Esophagus muscularis mucosa (tissue), 4 donors: ENCODE results near the gene RNF222. TPM values are rescaled to one million over a fixed set of nuclear protein-coding genes. Genes with fewer than 3 reads are reported as not detected.

Experiments used
- DNase-seq: peaks from one replicate; pipeline ENCODE4 v3.0.0-alpha.2; 2017; ENCODE audit errors: extremely low spot score
- H3K27ac ChIP-seq, 4 donors: fragments of 200-600 bp; sonication (generic); replicated peaks in 1 of 4; 1 replicate in 3 of 4; 2 replicates in 1 of 4; pipeline ENCODE4 v1.5.1; 2016 to 2019; ENCODE audit warnings: mild to moderate bottlenecking in 1 of 4
- H3K27me3 ChIP-seq, 4 donors: fragments of 200-600 bp; sonication (generic); one replicate each; pipeline versions ENCODE4 v1.5.1 to v1.6.0; 2016 to 2019
- H3K36me3 ChIP-seq, 4 donors: fragments of 200-600 bp; sonication (generic); one replicate each; pipeline ENCODE4 v1.5.1; 2016 to 2019
- H3K4me1 ChIP-seq, 4 donors: fragments of 200-600 bp; sonication (generic); one replicate each; pipeline ENCODE4 v1.5.1; 2016 to 2019
- H3K4me3 ChIP-seq, 4 donors: fragments of 200-600 bp; sonication (generic); 1 replicate in 2 of 4; 2 replicates in 2 of 4; pipeline ENCODE4 v1.5.1; 2016 to 2019; ENCODE audit warnings: mild to moderate bottlenecking in 4 of 4, moderate library complexity in 1 of 4
- H3K9me3 ChIP-seq, 4 donors: fragments of 200-600 bp; sonication (generic); 1 replicate in 3 of 4; 2 replicates in 1 of 4; pipeline ENCODE4 v1.5.1; 2016 to 2019
- EP300 ChIP-seq: sonication (generic); formaldehyde crosslinking; IDR thresholded peaks from one replicate; pipeline ENCODE4 v1.6.1; 2017; ENCODE audit warnings: antibody characterized with exemption
- POLR2A ChIP-seq: fragments of 450-650 bp; IDR thresholded peaks from one replicate; pipeline ENCODE4 v1.6.1; 2017; ENCODE audit warnings: antibody characterized with exemption, moderate library complexity, mild to moderate bottlenecking, low read depth
- POLR2AphosphoS5 ChIP-seq, 2 donors: sonication (generic); formaldehyde crosslinking; IDR thresholded peaks; one replicate each; pipeline ENCODE4 v1.6.1; 2017; ENCODE audit warnings: antibody characterized with exemption in 2 of 2
- WGBS: methylation state at CpG from one replicate; pipeline ENCODE4 v1.1.5; 2018; 5-methylcytosine and 5-hydroxymethylcytosine counted together
- intact Hi-C: fragments of 100-400 bp; cut with DNase I; formaldehyde crosslinking; loops from one replicate; pipeline ENCODE4 v1.15.1; 2023
- total RNA-seq, 4 donors: library from RNA; depleted of rRNA; stranded (reverse); fragments of >200 nt; gene quantifications; one replicate each; pipeline versions ENCODE4 v1.1.0 to v1.2.1, GENCODE V29; 2016
- TF ChIP-seq, protein P1 (sequence below), 3 experiments: fragments of 200-600 bp in 2 of 3; fragments of 450-650 bp in 1 of 3; sonication (generic) in 2 of 3; IDR thresholded peaks; one replicate each; pipeline ENCODE4 v1.5.1; 2017 to 2019; ENCODE audit warnings: antibody characterized with exemption in 3 of 3, mild to moderate bottlenecking in 2 of 3, moderate library complexity in 1 of 3

RNF222 gene
- total RNA-seq, 4 donors from 2014 or later = 0.42 TPM; not detected in 3

DNA sequence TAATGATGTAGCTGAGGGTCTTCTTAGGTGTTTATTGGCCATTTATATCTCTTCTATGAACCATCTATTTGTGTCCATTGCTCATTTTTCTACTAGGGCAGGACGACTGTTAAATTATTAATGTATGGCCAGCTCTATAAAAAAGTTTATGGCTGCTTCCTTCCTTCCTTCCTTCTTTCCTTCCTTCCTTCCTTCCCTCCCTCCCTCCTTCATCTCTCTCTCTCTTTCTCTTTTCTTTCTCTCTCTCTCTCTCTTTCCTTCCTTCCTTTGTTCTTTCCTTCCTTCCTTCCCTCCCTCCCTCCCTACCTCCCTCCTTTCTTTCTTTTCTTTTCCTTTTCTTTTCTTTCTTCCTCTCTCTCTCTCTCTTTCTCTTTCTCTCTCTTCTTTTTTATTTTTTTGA is 20.8 kb upstream of the RNF222 start:
- peaks cover 0 to 10% (median 0%) of the 10 kb centered on the region in 4 donors for H3K27me3 ChIP-seq
- no peak overlapping the region for H3K27ac ChIP-seq
- TF ChIP-seq POLR2A (no peak), EP300 (no peak), POLR2AphosphoS5 (IDR thresholded peaks at IDR 0.05) (no peak)
- TF ChIP-seq, protein P1, sequence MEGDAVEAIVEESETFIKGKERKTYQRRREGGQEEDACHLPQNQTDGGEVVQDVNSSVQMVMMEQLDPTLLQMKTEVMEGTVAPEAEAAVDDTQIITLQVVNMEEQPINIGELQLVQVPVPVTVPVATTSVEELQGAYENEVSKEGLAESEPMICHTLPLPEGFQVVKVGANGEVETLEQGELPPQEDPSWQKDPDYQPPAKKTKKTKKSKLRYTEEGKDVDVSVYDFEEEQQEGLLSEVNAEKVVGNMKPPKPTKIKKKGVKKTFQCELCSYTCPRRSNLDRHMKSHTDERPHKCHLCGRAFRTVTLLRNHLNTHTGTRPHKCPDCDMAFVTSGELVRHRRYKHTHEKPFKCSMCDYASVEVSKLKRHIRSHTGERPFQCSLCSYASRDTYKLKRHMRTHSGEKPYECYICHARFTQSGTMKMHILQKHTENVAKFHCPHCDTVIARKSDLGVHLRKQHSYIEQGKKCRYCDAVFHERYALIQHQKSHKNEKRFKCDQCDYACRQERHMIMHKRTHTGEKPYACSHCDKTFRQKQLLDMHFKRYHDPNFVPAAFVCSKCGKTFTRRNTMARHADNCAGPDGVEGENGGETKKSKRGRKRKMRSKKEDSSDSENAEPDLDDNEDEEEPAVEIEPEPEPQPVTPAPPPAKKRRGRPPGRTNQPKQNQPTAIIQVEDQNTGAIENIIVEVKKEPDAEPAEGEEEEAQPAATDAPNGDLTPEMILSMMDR (IDR thresholded peaks at IDR 0.05) = no peak
- intact Hi-C loops = no loop called here
- WGBS = 78% methylated on average over 1 of the region's 1 CpG
- peaks cover 10 to 15% (median 13%) of the 10 kb centered on the region in 4 donors for H3K4me1 ChIP-seq
- no peaks in the 10 kb centered on the region for H3K9me3 ChIP-seq
- H3K4me3 ChIP-seq = no peak overlapping the region
- H3K36me3 ChIP-seq = no peaks in the 10 kb centered on the region
- no peak for DNase-seq

DNA sequence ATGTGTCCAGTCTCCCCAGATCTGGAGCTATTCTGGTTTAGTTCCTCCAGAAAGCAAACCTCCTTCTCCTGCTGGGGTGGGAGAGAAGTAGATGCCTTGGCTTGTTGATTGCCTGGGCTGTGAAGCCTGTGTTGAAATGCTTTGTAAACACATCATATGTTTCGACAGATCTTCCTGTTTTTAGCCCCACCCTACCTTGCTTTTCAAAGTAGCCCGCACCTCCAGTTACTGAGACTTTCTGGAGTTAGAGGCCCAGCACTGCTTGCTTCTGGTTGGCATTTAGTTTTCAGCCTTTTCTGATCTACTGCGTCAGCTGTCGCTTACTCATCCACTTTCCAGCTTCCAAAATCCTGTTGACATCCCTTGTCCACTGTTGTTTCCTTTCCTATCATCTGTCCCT is 20.2 kb upstream of the RNF222 start:
- Histone ChIP-seq H3K27ac (no peak overlapping the region), H3K4me1 (peaks cover 10 to 15% (median 13%) of the 10 kb centered on the region in 4 donors), H3K36me3 (no peaks in the 10 kb centered on the region), H3K4me3 (no peak overlapping the region), H3K27me3 (peaks cover 0 to 10% (median 0%) of the 10 kb centered on the region in 4 donors), H3K9me3 (no peaks in the 10 kb centered on the region)
- 82% methylated on average over 4 of the region's 4 CpGs for WGBS
- intact Hi-C loops = no loop called here
- TF ChIP-seq EP300 (no peak), POLR2AphosphoS5 (IDR thresholded peaks at IDR 0.05) (no peak), POLR2A (no peak)
- TF ChIP-seq, protein P1 (IDR thresholded peaks at IDR 0.05) = no peak
- no peak for DNase-seq

DNA sequence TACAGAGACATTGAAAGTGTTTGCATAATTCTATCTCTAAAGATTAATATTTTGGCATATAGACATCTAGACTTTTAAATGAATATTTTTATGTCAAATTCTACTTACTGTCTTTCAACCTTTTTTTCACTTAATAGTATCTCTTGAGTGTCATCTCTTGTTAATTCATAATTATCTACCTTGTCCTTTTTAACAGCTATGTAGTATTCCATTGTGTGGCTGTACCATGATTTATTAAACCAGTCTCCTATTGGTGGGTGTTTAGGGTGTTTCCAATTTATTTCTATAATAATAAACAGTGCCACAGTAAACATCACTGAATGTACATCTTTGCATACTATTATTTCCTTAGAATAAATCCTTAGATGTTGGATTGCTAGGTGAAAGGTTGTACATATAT is 16.3 kb upstream of the RNF222 start:
- H3K4me3 ChIP-seq = no peak overlapping the region
- H3K4me1 ChIP-seq = peaks cover 0 to 8% (median 7%) of the 10 kb centered on the region in 4 donors
- no peak overlapping the region for H3K27ac ChIP-seq
- no peaks in the 10 kb centered on the region for H3K36me3 ChIP-seq
- intact Hi-C loops = no loop called here
- no peak for TF ChIP-seq EP300
- TF ChIP-seq POLR2AphosphoS5 (IDR thresholded peaks at IDR 0.05) = no peak
- TF ChIP-seq, protein P1 (IDR thresholded peaks at IDR 0.05) = no peak
- TF ChIP-seq POLR2A = no peak
- peaks cover 0 to 10% (median 0%) of the 10 kb centered on the region in 4 donors for H3K27me3 ChIP-seq
- DNase-seq = no peak
- no peaks in the 10 kb centered on the region for H3K9me3 ChIP-seq

DNA sequence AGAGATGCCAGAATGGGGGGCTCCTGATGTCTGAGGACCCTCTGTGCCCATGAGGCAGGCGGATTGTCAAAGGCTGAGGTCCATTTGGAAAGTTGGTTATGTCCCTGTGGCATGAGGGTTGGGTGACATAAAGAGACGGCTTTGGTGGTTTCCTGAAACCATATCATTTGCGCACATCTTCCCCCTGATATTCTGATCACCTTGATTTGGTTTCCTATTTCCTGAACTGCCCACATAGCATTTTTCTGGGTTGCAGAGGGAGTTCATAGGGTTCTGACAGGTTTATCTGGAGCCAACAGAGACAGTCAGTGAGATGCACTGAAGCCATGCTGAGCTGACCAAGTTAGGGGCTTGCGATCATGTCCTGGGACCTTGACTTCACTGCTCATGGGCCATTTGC is 15.7 kb upstream of the RNF222 start:
- DNase-seq = no peak
- Histone ChIP-seq H3K4me1 (peaks cover 0 to 8% (median 7%) of the 10 kb centered on the region in 4 donors), H3K36me3 (no peaks in the 10 kb centered on the region), H3K4me3 (no peak overlapping the region), H3K27me3 (peaks cover 0 to 11% (median 0%) of the 10 kb centered on the region in 4 donors), H3K27ac (no peak overlapping the region), H3K9me3 (no peaks in the 10 kb centered on the region)
- TF ChIP-seq EP300 (no peak), POLR2AphosphoS5 (IDR thresholded peaks at IDR 0.05) (no peak), POLR2A (no peak)
- TF ChIP-seq, protein P1 (IDR thresholded peaks at IDR 0.05) = no peak
- 83% methylated on average over 4 of the region's 4 CpGs for whole genome bisulfite sequencing
- intact Hi-C loops = no loop called here

DNA sequence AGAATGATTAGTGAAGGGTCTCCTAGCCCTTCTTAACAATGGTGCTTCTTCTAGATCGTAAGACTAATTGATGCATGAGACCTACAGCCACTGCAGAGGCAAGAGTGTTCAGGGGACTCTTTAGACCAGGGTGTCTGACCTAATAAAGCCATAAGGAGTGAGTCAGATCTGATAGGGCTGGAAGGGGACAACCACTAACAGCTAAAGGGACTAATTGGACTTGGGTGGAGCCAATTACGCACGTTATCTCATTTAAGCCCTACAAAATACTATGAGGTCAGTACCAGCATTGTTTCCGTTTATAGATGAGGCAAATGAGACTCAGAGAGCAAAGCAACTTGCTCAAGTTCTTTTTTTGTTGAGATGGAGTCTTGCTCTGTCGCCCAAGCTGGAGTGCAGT is 14.5 kb upstream of the RNF222 start:
- TF ChIP-seq POLR2A (no peak), POLR2AphosphoS5 (IDR thresholded peaks at IDR 0.05) (no peak), EP300 (no peak)
- TF ChIP-seq, protein P1 (IDR thresholded peaks at IDR 0.05) = no peak
- DNase-seq = no peak
- WGBS = 81% methylated on average over 5 of the region's 5 CpGs
- no peaks in the 10 kb centered on the region for H3K9me3 ChIP-seq
- no peak overlapping the region for H3K27ac ChIP-seq
- no peaks in the 10 kb centered on the region for H3K36me3 ChIP-seq
- H3K4me1 ChIP-seq = peaks cover 0 to 8% (median 7%) of the 10 kb centered on the region in 4 donors
- peaks cover 0 to 18% (median 0%) of the 10 kb centered on the region in 4 donors for H3K27me3 ChIP-seq
- intact Hi-C loops = no loop called here
- H3K4me3 ChIP-seq = no peak overlapping the region
